ENCODE results near the gene HVCN1.

HVCN1 gene

DNA sequence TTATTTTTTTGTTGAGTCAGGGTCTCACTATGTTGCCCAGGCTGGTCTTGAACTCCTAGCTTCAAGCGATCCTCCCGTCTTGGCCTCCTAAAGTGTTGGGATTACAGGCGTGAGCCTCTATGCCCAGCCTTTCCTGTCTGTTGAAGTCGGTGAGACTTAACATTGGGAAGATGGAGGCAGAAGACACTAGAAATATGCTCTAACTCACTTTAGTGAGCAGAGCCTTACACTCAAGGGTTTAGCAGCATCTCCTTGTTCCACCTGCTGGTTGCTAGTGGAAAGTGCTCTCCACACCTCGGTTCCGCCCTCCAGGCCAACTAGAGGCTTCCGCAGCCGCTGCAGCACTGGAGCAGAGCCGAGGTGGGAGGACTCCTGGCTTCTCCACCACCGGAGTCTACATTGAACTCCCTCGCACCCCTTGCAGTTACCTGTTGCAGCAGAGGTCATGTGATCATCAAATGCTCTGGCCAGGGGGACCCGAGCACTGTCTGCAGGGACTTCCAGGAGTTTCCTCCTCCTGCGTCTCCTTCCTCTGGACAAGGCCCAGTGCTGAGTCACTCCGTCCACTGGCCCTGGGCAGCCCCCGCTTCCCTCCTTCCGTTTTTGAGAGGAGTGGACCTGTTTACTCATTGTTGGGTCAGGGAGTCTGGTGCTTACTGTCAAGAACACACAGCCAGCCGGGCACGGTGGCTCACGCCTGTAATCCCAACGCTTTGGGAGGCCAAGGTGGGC, 9.4 kb upstream of the HVCN1 start:
- DNase-seq, result peak; percentile 95

DNA sequence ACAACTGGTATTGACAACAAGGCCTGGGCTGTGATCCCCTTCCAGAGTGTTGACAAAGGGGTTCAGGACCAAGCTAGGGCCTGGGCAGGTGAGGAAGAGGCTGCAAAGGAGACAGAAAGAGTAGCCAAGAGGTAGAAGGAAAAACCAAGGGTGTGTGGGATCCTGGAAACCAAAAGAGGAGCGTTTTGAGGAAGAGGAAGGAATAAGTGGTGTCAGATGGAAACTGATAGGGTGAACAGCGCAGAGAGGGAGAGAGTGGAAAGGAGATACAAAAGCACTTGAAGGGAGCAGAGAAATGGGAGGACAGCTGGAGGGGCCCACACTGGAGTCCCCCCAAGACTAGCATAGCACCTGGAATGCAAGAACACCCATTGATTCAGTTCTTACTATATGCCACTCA, 8.3 kb upstream of the HVCN1 start:
- DNase-seq, result no peak

- DNase-seq, result no peak
Observed at GRCh38 chr12:110696283-110696682, 7.4 kb upstream of the HVCN1 start.

- DNase-seq, result peak; percentile 73
Observed at GRCh38 chr12:110694330-110694901, 5.5 kb upstream of the HVCN1 start.

DNA sequence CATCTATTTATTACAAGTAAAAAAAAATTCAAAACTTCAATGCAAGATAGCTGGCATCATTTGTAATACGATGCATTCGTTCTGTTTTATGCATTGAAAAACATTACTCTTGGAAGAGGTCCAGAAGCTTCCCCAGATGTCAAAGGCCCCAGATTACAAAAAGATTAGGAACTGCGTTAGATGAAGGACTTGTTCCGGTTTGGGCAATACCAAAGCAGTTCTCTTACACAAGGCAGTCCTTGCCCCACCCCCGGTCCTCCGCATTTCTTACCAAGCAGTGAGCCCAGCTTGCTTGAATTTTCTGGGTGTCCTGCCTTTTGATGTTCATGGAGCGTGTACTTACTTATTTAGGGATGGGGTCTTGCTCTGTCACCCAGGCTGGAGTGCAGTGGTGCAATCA, 4.8 kb upstream of the HVCN1 start:
- DNase-seq, result peak; percentile 86

GRCh38 chr12:110690127-110690430, 1.2 kb upstream of the HVCN1 start:
- no peak for DNase-seq

GRCh38 chr12:110689281-110690126, 589 bp upstream of the HVCN1 start:
- peak; percentile 69 for DNase-seq

GRCh38 chr12:110687396-110688169, 1.3 kb downstream of the HVCN1 start:
- peak; percentile 60 for DNase-seq

DNA sequence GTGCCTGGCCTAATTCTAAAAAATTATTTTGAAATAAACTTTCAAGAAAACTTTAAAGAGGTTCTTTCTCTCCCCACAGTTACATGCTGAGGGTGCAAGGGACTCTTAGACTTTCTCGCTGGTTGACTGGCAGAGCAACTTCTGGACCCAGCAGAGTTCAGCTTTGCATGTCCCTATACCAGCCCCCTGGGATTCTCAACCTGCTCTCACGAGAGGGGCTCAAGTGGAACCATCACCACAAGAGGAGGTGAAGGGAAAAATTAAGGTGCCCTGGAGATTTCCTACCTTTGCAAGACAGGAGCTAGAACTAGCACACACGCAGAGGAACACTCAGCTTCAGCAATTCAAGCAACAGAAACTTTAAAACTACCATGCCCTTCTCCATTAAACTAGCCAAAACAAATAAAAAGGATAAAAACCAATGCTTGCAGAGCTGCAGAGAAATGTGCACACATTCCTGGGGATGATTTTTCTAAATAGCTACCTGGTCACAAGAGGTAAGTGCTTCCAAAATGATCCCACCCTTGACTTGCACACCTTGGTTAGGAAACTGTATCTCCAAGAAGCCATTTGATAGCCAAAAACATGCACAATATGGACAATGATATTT, 2.5 kb downstream of the HVCN1 start:
- DNase-seq, result no peak

DNA sequence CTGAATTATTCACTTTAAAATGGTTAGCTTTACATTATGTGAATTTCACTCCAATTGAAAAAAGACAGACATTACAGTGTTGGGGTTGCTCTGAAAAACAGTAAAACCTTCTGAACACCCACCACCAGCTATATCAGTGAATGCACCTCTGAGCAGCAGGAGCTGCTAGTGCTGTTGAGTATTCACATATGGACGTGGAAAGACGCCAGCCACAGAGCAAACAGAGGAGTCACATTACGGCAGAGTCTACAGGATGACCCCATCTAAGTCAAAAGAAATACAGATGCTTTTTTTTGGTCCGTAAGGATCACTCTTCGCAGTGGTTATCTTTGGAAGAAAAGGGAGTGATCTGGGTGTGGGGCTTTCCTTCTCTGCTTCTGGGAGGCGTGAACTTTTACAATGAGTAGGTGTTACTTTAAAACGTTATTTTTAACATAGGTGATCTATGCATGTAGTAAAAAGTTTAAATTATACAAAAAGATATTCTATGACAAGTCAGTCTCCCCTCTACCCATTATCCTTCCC, 4.5 kb downstream of the HVCN1 start:
- DNase-seq, result no peak

DNA sequence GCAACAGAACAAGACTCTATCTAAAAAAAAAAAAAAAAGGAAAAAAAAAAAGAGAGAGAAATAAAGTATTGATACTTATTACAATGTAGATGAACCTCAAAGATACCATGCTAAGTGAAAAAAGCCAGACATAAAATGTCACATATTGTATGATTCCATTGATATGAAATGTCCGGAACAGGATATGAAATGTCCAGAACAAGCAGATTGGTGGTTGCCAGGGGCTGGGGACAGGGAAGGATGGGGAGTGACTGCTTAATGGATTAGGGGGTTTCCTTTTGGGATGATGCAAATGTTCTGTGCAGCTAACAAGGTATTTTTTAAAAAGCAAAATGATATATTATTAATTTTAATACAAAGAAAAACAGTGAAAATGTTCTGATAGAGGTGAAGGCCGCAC, 5.0 kb downstream of the HVCN1 start:
- DNase-seq, result no peak

DNA sequence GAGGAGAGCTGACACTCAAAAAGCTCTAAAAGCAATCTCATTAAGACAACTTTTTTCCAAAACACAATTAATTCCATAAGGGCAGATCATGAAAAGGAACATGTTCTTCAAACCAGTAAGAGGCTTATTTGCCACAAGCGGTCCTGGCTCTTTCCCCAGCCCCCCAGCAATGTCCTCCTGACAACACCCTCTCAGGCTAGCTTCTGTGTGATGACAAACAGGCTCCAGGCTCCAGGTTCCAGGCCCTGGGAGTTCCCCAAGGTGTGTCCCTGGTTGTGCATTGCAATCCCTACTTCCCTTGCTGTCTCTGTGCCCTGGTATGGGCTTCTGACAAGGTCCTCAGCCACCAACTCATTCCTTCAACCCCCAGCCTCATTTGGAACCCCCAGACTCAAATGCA, 8.9 kb downstream of the HVCN1 start:
- no peak for DNase-seq

- no peak for DNase-seq
Observed at GRCh38 chr12:110679201-110679600, 9.7 kb downstream of the HVCN1 start.

DNA sequence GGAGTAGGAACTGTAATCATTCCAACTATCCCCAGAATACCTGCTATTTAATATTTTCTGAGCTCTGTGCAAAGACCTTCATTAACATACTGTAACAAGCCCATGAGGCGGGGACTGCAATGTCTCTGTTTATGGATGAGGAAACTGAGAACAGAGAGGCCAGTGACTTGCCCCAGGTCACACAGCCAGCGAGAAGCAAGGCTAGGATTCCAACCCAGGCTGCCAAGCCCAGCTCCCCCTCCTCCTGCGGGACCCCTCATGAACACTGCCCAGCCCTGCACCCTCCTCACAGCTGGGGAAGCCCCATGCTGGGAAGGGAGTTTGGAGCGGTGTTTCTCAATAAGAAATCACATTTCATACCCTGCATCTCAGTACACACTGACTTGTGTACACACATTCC, 10.9 kb downstream of the HVCN1 start:
- no peak for DNase-seq

DNA sequence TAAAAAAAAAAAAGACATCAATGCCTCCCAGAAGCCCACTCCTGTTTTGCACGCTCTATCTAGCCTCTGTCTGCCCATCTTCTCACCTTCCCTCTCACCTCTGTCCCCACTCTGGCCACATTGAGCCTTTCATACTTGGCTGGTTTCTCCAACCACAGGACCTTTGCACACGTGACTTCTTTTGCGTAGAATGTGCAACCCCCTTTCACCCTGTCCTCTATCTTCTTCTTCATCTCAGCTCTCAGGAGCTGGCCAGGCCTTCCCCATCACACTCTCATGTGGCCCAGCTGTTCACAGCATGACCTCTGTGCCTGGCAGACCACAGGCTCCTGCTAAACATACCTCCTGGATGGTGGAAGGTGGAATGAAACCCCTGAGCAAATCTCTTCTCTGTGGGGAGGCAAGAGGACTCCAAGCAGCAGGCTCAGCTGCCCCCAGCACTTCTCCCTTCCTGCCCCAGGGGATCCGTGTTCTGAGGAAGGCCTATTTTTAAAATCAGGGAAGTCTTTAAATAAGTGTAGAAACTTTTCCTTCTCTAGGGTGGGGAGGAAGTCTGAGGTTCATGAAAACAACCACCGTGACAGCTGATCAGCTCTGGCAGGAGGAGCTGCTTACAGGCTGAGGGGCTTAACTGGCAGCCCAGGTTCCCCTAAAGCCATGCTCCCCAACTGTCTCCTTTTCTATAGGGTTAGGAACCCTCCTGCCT, 11.6 kb downstream of the HVCN1 start:
- DNase-seq, result no peak

- no peak for DNase-seq
Observed at GRCh38 chr12:110676171-110676570, 12.7 kb downstream of the HVCN1 start.

DNA sequence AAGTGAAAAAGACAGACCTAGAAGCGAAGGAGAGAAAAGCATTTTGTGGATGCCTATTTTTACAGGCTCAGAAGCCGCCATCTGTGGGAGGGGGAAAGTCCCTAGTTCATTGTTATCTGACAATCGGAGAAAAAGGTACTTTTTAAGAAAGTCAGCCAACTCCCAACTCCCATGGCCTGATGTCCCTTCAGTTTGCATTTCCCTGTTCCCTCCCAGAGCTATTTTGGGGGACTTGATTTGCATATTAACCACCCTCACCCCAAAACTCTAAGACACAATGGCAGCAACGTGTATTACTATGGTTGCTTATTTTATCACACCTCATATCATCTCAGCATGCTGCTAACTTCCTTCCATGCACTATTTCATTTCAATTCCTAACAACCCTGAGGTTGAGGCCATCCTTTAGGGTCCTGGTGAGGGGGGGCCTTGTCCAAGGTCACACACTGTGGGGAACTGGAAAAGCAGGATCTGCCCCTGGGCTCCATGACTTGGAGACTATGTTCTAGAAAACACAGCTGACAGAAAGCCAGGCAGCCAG, 18.7 kb downstream of the HVCN1 start:
- no peak for DNase-seq

- no peak for DNase-seq
Observed at GRCh38 chr12:110669193-110669502, 19.8 kb downstream of the HVCN1 start.

DNA sequence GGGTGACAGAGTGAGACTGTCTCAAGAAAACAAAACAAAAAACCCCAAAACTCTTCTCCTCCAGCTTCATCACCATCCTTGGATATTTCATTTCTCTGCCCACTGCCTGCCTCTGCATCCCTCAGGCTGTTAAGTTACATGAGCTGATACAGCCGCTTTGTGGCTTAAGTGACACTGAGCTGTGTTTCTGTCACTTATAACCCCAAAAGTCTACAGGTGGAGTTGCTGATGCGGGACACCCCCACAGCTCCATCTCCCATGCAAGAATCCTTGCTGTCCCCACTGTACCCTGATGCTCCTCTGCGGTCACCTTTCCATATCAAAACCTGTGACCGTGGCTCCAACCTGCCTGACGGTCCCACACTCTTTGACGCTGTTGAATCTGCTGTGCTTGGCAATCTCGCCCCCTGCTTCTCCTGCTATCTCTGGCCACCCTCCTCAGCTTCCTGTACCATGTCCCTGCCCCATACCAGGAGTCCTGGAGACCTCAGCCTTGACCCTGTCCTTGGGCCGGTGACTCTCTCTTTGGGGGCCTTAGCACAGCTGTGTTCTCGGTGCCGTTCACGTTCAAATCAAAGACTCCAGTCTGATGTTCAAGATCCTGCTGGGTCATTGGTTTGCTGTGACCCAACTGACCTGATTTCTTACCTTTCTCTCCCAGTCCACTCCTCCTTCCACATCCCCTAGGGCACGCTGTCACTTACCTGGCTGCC, 20.3 kb downstream of the HVCN1 start:
- no peak for DNase-seq

DNA sequence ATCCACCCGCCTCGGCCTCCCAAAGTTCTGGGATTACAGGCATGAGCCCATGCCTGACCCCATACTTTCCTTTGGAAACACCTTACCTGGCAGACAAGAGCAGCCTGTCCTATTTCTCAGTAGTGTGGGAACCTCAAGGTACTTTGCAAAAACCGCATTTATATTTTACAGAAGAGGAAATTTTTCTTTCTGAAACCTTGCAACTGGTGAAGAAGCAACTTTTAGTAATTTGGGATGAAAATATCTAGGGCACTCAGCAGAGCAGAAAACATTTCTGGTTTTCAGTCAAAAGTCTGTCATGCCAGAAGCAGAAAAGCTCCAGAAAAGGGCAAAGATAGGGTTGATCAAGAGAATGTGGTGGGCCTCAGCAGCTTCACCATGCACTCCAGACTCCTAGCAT, 21.2 kb downstream of the HVCN1 start:
- DNase-seq, result no peak

GRCh38 chr12:110666892-110667291, 22.0 kb downstream of the HVCN1 start:
- DNase-seq, result no peak

Data from hematopoietic multipotent progenitor cell treated with erythropoietin and hydrocortisone succinate and interleukin-3 and kit ligand, for 6 days (in vitro differentiated cells).